Kidney (tissue), 14 donors: Measurements from ENCODE around the gene SPOCK1. TPM values are rescaled to one million over a fixed set of nuclear protein-coding genes. Genes with fewer than 3 reads are reported as not detected.

Experiments
- DNase-seq, 5 donors: peaks; one replicate each; pipeline ENCODE4 v3.0.0-alpha.2; 2013 to 2020
- FAIRE-seq: peaks from 2 replicates; lab custom pipeline; 2012; peaks lifted over from hg19 to GRCh38; lab: Jason Lieb, UNC
- H3K27ac ChIP-seq, 2 donors: one replicate each; pipeline ENCODE4 v1.7.0; 2013; ENCODE audit warnings: low read depth in 2 of 2, low read length in 2 of 2, inconsistent platforms in 1 of 2
- H3K27me3 ChIP-seq: one replicate; pipeline ENCODE4 v1.7.1; 2013; ENCODE audit warnings: low read length, inconsistent platforms; ENCODE audit not compliant: control insufficient read depth, insufficient read depth
- H3K36me3 ChIP-seq, 3 donors: one replicate each; pipeline versions ENCODE4 v1.7.0 to v1.7.1; 2013; ENCODE audit warnings: low read length in 3 of 3, control low read depth in 1 of 3, inconsistent platforms in 1 of 3; ENCODE audit not compliant: insufficient read depth in 3 of 3, control insufficient read depth in 2 of 3
- H3K4me1 ChIP-seq, 3 donors: one replicate each; pipeline versions ENCODE4 v1.7.0 to v1.7.1; 2013; ENCODE audit warnings: low read length in 3 of 3, inconsistent platforms in 1 of 3, low read depth in 1 of 3; ENCODE audit not compliant: control insufficient read depth in 2 of 3, insufficient read depth in 2 of 3
- H3K4me3 ChIP-seq, 3 donors: one replicate each; pipeline versions ENCODE4 v1.7.0 to v1.8.1; 2013; ENCODE audit warnings: low read length in 3 of 3, control low read depth in 1 of 3, inconsistent platforms in 1 of 3
- H3K9ac ChIP-seq, 3 donors: one replicate each; pipeline versions ENCODE4 v1.7.0 to v1.7.1; 2013; ENCODE audit warnings: low read length in 3 of 3, control low read depth in 1 of 3, inconsistent platforms in 1 of 3
- H3K9me3 ChIP-seq, 3 donors: one replicate each; pipeline versions ENCODE4 v1.7.0 to v1.7.1; 2013; ENCODE audit warnings: low read length in 3 of 3, control low read depth in 1 of 3, inconsistent platforms in 1 of 3; ENCODE audit not compliant: control insufficient read depth in 2 of 3, insufficient read depth in 1 of 3
- CTCF ChIP-seq: IDR thresholded peaks from 3 replicates; pipeline ENCODE4 v1.5.1; 2012; ENCODE audit warnings: mild to moderate bottlenecking, moderate library complexity, borderline replicate concordance; ENCODE audit not compliant: insufficient read depth; ENCODE audit errors: extremely low read depth
- intact Hi-C: fragments of 100-400 bp; cut with DNase I; formaldehyde crosslinking; loops from one replicate; pipeline ENCODE4 v1.11.1; 2022
- polyA plus RNA-seq: library from polyadenylated mRNA; stranded (reverse); fragments of 350-450 nt; fragmentation: Illumina TruSeq; extraction: RNeasy Lipid Tissue Mini Kit (QIAGEN cat#74804); gene quantifications from one replicate; pipeline ENCODE4 v1.2.3, GENCODE V29; 2014; ENCODE audit warnings: low read depth, low replicate concordance; ENCODE audit not compliant: insufficient read depth
- total RNA-seq: library from RNA; stranded (reverse); fragmentation: NEBNext Ultra II Directional; extraction: Animal tissue kit (Norgen Biotek cat#: 25700); gene quantifications from one replicate; pipeline ENCODE4 v1.2.1, GENCODE V29; 2021
- donor health status: control.
- donor health status: control.
- donor health status: control.
- donor health status: control.
- donor health status: control.
- donor health status: DM: yes; HTN: yes; CAD: no.
- donor health status: Normal renal cell carcinoma (clear cell type).

SPOCK1 gene
- total and polyA plus RNA-seq, 2 donors from 2014 or later = 15.7 to 32.8 TPM

GRCh38 chr5:137491121-137491520 is 8.0 kb downstream of the SPOCK1 start:
- H3K27ac ChIP-seq = no peak overlapping the region
- H3K27me3 ChIP-seq = no peaks in the 10 kb centered on the region
- no peak overlapping the region for H3K9ac ChIP-seq
- intact Hi-C loops = no loop called here
- H3K4me3 ChIP-seq = no peak overlapping the region
- TF ChIP-seq CTCF = no peak
- no peaks in the 10 kb centered on the region for H3K36me3 ChIP-seq
- FAIRE-seq (no peak), DNase-seq (no peak)
- H3K9me3 ChIP-seq = no peaks in the 10 kb centered on the region
- H3K4me1 ChIP-seq = no peaks in the 10 kb centered on the region

GRCh38 chr5:137490591-137490990 is 8.5 kb downstream of the SPOCK1 start:
- H3K4me1 ChIP-seq = no peaks in the 10 kb centered on the region
- no peak for FAIRE-seq
- intact Hi-C loops = no loop called here

GRCh38 chr5:137488974-137489373 is 10.2 kb downstream of the SPOCK1 start:
- no peak overlapping the region for H3K27ac ChIP-seq
- TF ChIP-seq CTCF = no peak
- H3K4me1 ChIP-seq = no peaks in the 10 kb centered on the region
- H3K4me3 ChIP-seq = no peak overlapping the region
- DNase-seq (no peak), FAIRE-seq (no peak)
- H3K27me3 ChIP-seq = no peaks in the 10 kb centered on the region
- H3K9me3 ChIP-seq = no peaks in the 10 kb centered on the region
- no peaks in the 10 kb centered on the region for H3K36me3 ChIP-seq
- intact Hi-C loops = no loop called here
- H3K9ac ChIP-seq = no peak overlapping the region

More at GRCh38 chr5:137490591-137490990, 8.5 kb downstream of the SPOCK1 start:
- no peak for TF ChIP-seq CTCF
- no peak overlapping the region for H3K27ac ChIP-seq
- H3K27me3 ChIP-seq = no peaks in the 10 kb centered on the region
- H3K9ac ChIP-seq = no peak overlapping the region
- no peak for DNase-seq
- no peaks in the 10 kb centered on the region for H3K9me3 ChIP-seq
- H3K36me3 ChIP-seq = no peaks in the 10 kb centered on the region
- H3K4me3 ChIP-seq = no peak overlapping the region

- H3K36me3 ChIP-seq = no peaks in the 10 kb centered on the region
- no peak overlapping the region for H3K9ac ChIP-seq
- no peak for TF ChIP-seq CTCF
- H3K4me1 ChIP-seq = no peaks in the 10 kb centered on the region
- no peaks in the 10 kb centered on the region for H3K27me3 ChIP-seq
- FAIRE-seq = no peak
- DNase-seq = peak in 1 of 5 donors; percentile 23
- intact Hi-C loops = no loop called here
- H3K4me3 ChIP-seq = no peak overlapping the region
- H3K27ac ChIP-seq = no peak overlapping the region
- no peaks in the 10 kb centered on the region for H3K9me3 ChIP-seq
These were observed 10.6 kb downstream of the SPOCK1 start for GRCh38 chr5:137488516-137488915.
